Keratinocyte (primary cell): ENCODE results near the gene OTUD6A.

Source experiments
- EZH2 ChIP-seq: IDR thresholded peaks from one replicate; pipeline ENCODE4 v1.6.1; 2012; ENCODE audit warnings: inconsistent platforms, mild to moderate bottlenecking, low read length, moderate library complexity
- TF ChIP-seq, protein P1 (sequence below), 3 experiments: IDR thresholded peaks in 1 of 3; conservative IDR thresholded peaks in 1 of 3; optimal IDR thresholded peaks in 1 of 3; 2 replicates in 2 of 3; 3 replicates in 1 of 3; pipeline versions ENCODE3 to v1.5.1; 2011; ENCODE audit warnings: low read length in 3 of 3, mild to moderate bottlenecking in 3 of 3, moderate library complexity in 2 of 3, control low read depth in 1 of 3, inconsistent platforms in 1 of 3; ENCODE audit not compliant: insufficient read depth in 2 of 3; ENCODE audit errors: extremely low read depth in 1 of 3

DNA sequence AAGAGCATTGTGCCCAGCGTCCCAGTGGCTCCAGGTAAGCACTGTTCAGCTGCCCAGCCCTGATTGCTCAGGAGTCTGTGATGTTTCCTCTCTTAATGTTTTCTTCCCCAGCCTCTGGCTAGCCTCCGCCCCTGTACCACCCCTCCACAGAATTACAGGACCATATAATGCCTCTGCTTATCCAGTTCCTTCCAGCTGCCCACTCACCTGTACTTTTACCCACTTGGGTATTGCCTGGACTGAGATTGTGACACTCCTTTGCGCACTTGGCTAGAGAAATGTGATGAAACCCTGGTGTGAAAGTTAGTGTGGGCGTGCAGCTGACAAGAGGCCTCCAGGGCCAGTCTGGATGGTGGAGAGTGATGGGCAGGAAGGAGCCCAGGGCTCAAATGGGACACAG, 12.3 kb upstream of the OTUD6A start, which contains the start of gene AWAT2:
- TF ChIP-seq, protein P1, sequence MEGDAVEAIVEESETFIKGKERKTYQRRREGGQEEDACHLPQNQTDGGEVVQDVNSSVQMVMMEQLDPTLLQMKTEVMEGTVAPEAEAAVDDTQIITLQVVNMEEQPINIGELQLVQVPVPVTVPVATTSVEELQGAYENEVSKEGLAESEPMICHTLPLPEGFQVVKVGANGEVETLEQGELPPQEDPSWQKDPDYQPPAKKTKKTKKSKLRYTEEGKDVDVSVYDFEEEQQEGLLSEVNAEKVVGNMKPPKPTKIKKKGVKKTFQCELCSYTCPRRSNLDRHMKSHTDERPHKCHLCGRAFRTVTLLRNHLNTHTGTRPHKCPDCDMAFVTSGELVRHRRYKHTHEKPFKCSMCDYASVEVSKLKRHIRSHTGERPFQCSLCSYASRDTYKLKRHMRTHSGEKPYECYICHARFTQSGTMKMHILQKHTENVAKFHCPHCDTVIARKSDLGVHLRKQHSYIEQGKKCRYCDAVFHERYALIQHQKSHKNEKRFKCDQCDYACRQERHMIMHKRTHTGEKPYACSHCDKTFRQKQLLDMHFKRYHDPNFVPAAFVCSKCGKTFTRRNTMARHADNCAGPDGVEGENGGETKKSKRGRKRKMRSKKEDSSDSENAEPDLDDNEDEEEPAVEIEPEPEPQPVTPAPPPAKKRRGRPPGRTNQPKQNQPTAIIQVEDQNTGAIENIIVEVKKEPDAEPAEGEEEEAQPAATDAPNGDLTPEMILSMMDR (optimal IDR thresholded peaks at IDR 0.05 in 1 of 3, IDR thresholded peaks at IDR 0.05 in 1 of 3, conservative IDR thresholded peaks at IDR 0.05 in 1 of 3; ENCODE audit: extremely low read depth in 1 of 3, insufficient read depth in 2 of 3, low read length in 3 of 3), result no peak
- no peak for TF ChIP-seq EZH2
